Transverse colon (tissue), 4 donors: Measurements from ENCODE around the gene AGPAT4. TPM values are rescaled to one million over a fixed set of nuclear protein-coding genes. Genes with fewer than 3 reads are reported as not detected.

Experiments used
- DNase-seq: peaks from one replicate; pipeline ENCODE4 v3.0.0-alpha.2; 2019
- H3K27ac ChIP-seq, 4 donors: fragments of 200-600 bp; sonication (generic); 2 replicates each; pipeline ENCODE4 v1.5.1; 2016 to 2018; ENCODE audit warnings: inconsistent platforms in 4 of 4
- H3K27me3 ChIP-seq: fragments of 200-600 bp; sonication (generic); 2 replicates; pipeline ENCODE4 v1.5.1; 2017; ENCODE audit warnings: inconsistent platforms
- H3K36me3 ChIP-seq, 4 donors: fragments of 200-600 bp; sonication (generic); 2 replicates each; pipeline ENCODE4 v1.5.1; 2017 to 2019; ENCODE audit warnings: inconsistent platforms in 4 of 4
- H3K4me1 ChIP-seq, 4 donors: fragments of 200-600 bp; sonication (generic); 2 replicates each; pipeline ENCODE4 v1.5.1; 2017 to 2020; ENCODE audit warnings: inconsistent platforms in 4 of 4
- H3K4me3 ChIP-seq, 4 donors: fragments of 200-600 bp; sonication (generic); 1 replicate in 1 of 4; 2 replicates in 3 of 4; pipeline versions ENCODE4 v1.5.1 to v1.6.1; 2017 to 2019; ENCODE audit warnings: inconsistent platforms in 4 of 4
- H3K9me3 ChIP-seq, 2 donors: fragments of 200-600 bp; sonication (generic); 2 replicates each; pipeline ENCODE4 v1.5.1; 2017 to 2019; ENCODE audit warnings: inconsistent platforms in 2 of 2
- CTCF ChIP-seq, 5 experiments: fragments of 200-600 bp in 3 of 5; fragments of 450-650 bp in 2 of 5; sonication (generic) in 3 of 5; IDR thresholded peaks; 1 replicate in 2 of 5; 2 replicates in 3 of 5; pipeline ENCODE4 v1.5.1; 2016 to 2017; ENCODE audit warnings: antibody characterized with exemption in 5 of 5, inconsistent platforms in 3 of 5, mild to moderate bottlenecking in 2 of 5, moderate library complexity in 1 of 5
- EP300 ChIP-seq: sonication (generic); formaldehyde crosslinking; IDR thresholded peaks from one replicate; pipeline ENCODE4 v1.6.1; 2017; ENCODE audit warnings: antibody characterized with exemption, low read depth
- POLR2A ChIP-seq: fragments of 450-650 bp; IDR thresholded peaks from one replicate; pipeline ENCODE4 v1.6.1; 2016; ENCODE audit warnings: antibody characterized with exemption, mild to moderate bottlenecking, moderate library complexity
- POLR2AphosphoS5 ChIP-seq, 3 donors: sonication (generic); formaldehyde crosslinking; IDR thresholded peaks; one replicate each; pipeline ENCODE4 v1.6.1; 2016; ENCODE audit warnings: antibody characterized with exemption in 3 of 3
- WGBS, 2 donors: methylation state at CpG; one replicate each; pipeline ENCODE4 v1.1.5; 2018; ENCODE audit warnings: low coverage in 1 of 2; 5-methylcytosine and 5-hydroxymethylcytosine counted together
- in situ Hi-C, 4 donors: fragments of 200-750 bp; cut with MboI; loops; one replicate each; pipeline versions ENCODE4 v1.15.0 to v1.15.1; 2017; ENCODE audit warnings: low sequenced_read_pairs in 3 of 4, low pct_ligation_motif_present in 1 of 4, low pct_unique_long_range_greater_than_20kb in 1 of 4
- intact Hi-C: fragments of 100-400 bp; cut with DNase I; formaldehyde crosslinking; loops from one replicate; pipeline ENCODE4 v1.15.1; 2023; ENCODE audit warnings: low total_unique reads
- total RNA-seq, 4 donors: library from RNA; depleted of rRNA; stranded (reverse); fragments of >200 nt; gene quantifications; one replicate each; pipeline ENCODE4 v1.1.0, GENCODE V29; 2016

AGPAT4 gene
- total RNA-seq, 4 donors from 2014 or later, result 2.2 to 6.4 (median 4.4) TPM

GRCh38 chr6:161210857-161211256, 63.0 kb downstream of the AGPAT4 start:
- no peak overlapping the region for H3K27ac ChIP-seq
- no peak for DNase-seq
- 100% methylated on average over 2 of the region's 2 CpGs for WGBS, 2 donors
- no peaks in the 10 kb centered on the region for H3K27me3 ChIP-seq
- H3K36me3 ChIP-seq, result no peaks in the 10 kb centered on the region
- intact Hi-C loops, result no loop called here
- no peaks in the 10 kb centered on the region for H3K4me1 ChIP-seq
- H3K9me3 ChIP-seq, result peaks cover 0 to 7% of the 10 kb centered on the region in 2 donors
- H3K4me3 ChIP-seq, result no peak overlapping the region
- in situ Hi-C loops, result no loop called here
- TF ChIP-seq POLR2AphosphoS5 (IDR thresholded peaks at IDR 0.05) (no peak), POLR2A (no peak), EP300 (no peak), CTCF (IDR thresholded peaks at IDR 0.05) (no peak)

- intact Hi-C loops, result no loop called here
- Histone ChIP-seq H3K4me1 (no peaks in the 10 kb centered on the region), H3K36me3 (no peaks in the 10 kb centered on the region), H3K4me3 (no peak overlapping the region), H3K9me3 (peaks cover 0 to 7% of the 10 kb centered on the region in 2 donors), H3K27ac (no peak overlapping the region), H3K27me3 (no peaks in the 10 kb centered on the region)
- WGBS, 2 donors, result 72 to 84% methylated on average over 3 to 4 of the region's 4 CpGs
- TF ChIP-seq EP300, result no peak
- TF ChIP-seq CTCF (IDR thresholded peaks at IDR 0.05), result no peak
- TF ChIP-seq POLR2A, result no peak
- no peak for TF ChIP-seq POLR2AphosphoS5 (IDR thresholded peaks at IDR 0.05)
- in situ Hi-C loops, result no loop called here
- DNase-seq, result no peak
These were observed 66.7 kb downstream of the AGPAT4 start for GRCh38 chr6:161207200-161207599.

GRCh38 chr6:161204866-161205557, 68.8 kb downstream of the AGPAT4 start:
- TF ChIP-seq EP300, result no peak
- no peak for TF ChIP-seq POLR2AphosphoS5 (IDR thresholded peaks at IDR 0.05)
- TF ChIP-seq CTCF (IDR thresholded peaks at IDR 0.05), result no peak
- TF ChIP-seq POLR2A, result no peak
- no peaks in the 10 kb centered on the region for H3K4me1 ChIP-seq
- H3K9me3 ChIP-seq, result no peaks in the 10 kb centered on the region
- WGBS, 2 donors, result 69 to 73% methylated on average over 6 to 11 of the region's 11 CpGs
- in situ Hi-C loops (no loop called here), intact Hi-C loops (no loop called here)
- DNase-seq, result no peak
- no peaks in the 10 kb centered on the region for H3K36me3 ChIP-seq
- no peak overlapping the region for H3K4me3 ChIP-seq
- no peaks in the 10 kb centered on the region for H3K27me3 ChIP-seq
- H3K27ac ChIP-seq, result no peak overlapping the region

GRCh38 chr6:161200610-161201370, 73.1 kb downstream of the AGPAT4 start:
- Histone ChIP-seq H3K4me1 (no peaks in the 10 kb centered on the region), H3K9me3 (no peaks in the 10 kb centered on the region), H3K4me3 (no peak overlapping the region), H3K36me3 (no peaks in the 10 kb centered on the region), H3K27me3 (no peaks in the 10 kb centered on the region), H3K27ac (no peak overlapping the region)
- 82 to 92% methylated on average over 2 to 8 of the region's 8 CpGs for WGBS, 2 donors
- intact Hi-C loops (no loop called here), in situ Hi-C loops (no loop called here)
- DNase-seq, result no peak
- TF ChIP-seq CTCF (IDR thresholded peaks at IDR 0.05) (no peak), POLR2A (no peak), EP300 (no peak), POLR2AphosphoS5 (IDR thresholded peaks at IDR 0.05) (no peak)
